ENCODE data around the gene HS2ST1.
"Not testable (repeated sequence)": the region's sequence is repeated elsewhere in the genome, so short reads cannot be mapped to it uniquely, and the experiment has no call there.

The HS2ST1 gene

GRCh38 chr1:86975993-86976550 lies 61.6 kb downstream of the HS2ST1 start:
- DNase-seq = no peak

GRCh38 chr1:86976664-86977063 lies 62.2 kb downstream of the HS2ST1 start:
- no peak for DNase-seq

- DNase-seq = no peak
These were observed 67.2 kb downstream of the HS2ST1 start for GRCh38 chr1:86981482-86982213.

DNA sequence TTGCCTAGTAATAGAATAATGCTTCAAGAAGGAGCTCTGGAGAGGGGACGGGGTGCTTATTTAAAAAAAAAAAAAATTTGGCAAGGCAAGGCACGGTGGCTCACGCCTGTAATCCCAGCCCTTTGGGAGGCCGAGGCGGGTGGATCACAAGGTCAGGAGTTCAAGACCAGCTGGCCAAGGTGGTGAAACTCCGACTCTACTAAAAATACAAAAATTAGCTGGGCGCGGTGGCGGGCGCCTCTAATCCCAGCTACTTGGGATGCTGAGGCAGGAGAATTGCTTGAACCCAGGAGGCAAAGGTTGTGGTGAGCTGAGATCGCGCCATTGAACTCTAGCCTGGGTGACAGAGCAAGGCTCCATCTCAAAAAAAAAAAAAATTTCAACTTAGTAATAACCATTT lies 69.2 kb downstream of the HS2ST1 start:
- DNase-seq = not testable (repeated sequence)

DNA sequence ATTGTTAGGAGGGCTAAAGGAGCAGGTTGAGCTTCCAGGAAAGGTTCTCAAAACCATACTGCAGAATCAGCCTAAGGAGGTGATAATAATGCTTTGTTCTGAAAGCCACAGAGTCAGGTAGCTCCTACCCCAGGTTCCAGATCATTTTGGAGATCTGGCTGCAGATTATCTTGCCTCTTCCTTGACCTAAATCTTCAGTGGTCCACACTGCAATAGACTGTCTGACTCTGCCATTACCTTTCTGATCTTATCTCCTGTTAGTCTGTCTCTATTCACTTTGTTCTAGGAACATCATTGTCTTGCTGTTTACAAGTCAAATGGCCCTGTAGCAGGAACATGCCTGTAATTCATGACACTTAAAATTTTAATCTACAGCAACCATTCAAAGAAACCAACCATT lies 73.0 kb downstream of the HS2ST1 start:
- DNase-seq = no peak

DNA sequence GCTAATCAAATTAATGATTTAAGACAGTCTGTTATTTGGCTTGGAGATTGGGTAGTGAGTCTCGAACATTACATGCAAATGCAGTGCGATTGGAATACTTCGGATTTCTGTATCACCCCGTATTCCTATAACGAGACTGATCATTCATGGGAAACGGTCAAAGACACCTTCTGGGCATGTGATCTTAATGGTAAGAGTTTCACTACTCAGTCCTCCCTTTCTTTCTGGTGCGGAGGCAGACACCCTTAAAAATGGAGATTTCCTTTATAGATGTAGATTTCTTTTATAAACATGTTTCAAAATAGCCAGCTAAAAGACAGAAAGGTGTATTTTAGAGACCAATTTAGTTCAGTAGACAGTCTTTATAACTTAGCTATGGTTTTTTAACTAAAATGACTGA lies 74.4 kb downstream of the HS2ST1 start:
- no peak for DNase-seq

DNA sequence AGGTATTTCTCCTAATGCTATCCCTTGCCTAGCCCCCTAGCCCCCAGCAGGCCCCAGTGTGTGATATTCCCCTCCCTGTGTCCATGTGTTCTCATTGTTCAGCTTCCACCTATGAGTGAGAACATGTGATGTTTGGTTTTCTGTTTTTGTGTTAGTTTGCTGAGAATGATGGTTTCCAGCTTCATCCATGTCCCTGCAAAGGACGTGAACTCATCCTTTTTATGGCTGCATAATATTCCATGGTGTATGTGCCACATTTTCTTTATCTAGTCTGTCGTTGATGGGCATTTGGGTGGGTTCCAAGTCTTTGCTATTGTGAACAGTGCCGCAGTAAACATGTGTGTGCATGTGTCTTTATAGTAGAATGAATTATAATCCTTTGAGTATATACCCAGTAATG lies 75.3 kb downstream of the HS2ST1 start:
- not testable (repeated sequence) for DNase-seq

DNA sequence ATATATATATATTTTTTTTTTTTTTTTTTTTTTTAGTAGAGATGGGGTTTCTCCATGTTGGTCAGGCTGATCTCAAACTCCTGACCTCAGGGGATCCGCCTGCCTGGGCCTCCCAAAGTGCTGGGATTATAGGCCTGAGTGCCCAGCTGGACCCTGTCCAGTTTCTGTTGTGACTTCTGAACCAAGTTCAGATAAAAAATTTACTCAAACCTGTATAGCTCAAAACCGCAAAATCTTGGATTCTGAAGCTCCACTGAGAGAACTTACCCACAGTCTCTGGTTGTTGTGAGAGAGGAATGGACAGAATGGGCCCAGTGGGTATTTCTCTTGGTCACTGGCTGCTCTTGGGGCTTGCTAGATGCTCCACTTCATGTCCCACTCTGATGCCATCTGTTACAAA lies 76.4 kb downstream of the HS2ST1 start:
- DNase-seq = no peak

DNA sequence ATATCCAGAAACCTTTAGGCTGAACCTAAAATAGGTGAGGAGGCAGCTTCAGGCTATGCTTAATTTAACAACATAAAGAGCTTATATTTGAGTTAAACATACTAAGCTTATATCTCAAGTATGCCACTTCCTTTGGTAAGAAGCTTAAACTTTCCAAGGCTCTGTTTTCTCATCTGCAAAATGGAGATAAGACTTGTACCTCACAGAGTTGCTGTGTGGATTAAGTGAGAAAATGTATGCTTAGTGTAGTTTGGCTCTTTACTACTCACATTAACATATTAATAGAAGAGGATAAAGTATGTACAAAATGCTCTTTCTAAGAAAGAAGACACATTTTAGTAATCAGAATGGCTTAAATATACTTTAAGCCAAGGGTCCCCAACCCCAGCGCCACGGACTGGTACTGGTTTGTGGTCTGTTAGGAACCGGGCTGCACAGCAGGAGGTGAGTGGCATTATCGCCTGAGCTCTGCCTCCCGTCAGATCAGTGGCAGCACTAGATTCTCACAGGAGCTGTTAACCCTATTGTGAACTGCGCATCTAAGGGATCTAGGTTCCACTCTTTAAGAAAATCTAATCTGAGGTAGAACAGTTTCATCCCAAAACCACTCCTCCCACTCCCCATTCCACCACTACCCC lies 77.2 kb downstream of the HS2ST1 start:
- DNase-seq = no peak

- no peak for DNase-seq
These were observed 78.4 kb downstream of the HS2ST1 start for GRCh38 chr1:86992861-86993260.

- DNase-seq = no peak
These were observed 79.0 kb downstream of the HS2ST1 start for GRCh38 chr1:86993269-86993985.

DNA sequence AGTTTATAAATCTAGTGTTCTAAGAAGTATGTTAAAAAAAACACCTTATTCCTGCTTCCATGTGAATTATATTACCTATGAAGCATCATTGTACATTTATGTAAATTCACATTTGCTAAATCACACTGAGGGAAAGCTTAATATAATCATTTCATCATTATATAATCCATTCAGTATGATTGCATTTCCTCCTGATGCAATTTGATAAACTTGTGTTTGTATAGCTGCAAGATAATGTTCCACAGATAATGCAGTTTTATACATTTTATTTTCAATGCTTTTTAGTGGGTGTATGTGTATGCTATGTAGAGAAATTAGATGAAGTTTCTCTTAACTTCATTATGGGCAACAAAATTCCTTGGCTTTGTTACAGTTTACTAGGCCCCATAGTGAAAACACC lies 79.6 kb downstream of the HS2ST1 start:
- no peak for DNase-seq

- no peak for DNase-seq
These were observed 83.1 kb downstream of the HS2ST1 start for GRCh38 chr1:86997538-86997937.

GRCh38 chr1:86998280-86998679 lies 83.8 kb downstream of the HS2ST1 start:
- DNase-seq = no peak

GRCh38 chr1:86998727-86999126 lies 84.3 kb downstream of the HS2ST1 start:
- DNase-seq = no peak

GRCh38 chr1:87000460-87000859 lies 86.0 kb downstream of the HS2ST1 start:
- DNase-seq = no peak

DNA sequence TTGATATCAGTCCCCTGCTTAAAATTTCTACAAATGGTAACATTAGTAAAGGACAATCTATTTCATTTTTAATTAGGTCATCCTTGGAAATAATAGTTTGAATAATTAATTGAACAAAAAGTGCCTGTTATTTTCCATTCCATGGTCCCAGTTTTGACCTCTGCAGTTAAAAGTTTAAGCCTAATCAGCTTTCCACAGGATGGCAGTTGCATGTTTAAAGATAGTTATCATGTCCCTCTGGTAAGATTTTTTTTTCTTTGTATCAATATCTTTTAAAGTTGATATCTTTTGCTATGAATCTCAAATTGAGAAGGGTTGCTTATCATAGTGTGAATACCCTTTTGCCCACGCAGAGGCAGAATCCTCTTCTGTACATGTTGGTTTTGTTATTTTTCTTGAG lies 90.4 kb downstream of the HS2ST1 start:
- no peak for DNase-seq

DNA sequence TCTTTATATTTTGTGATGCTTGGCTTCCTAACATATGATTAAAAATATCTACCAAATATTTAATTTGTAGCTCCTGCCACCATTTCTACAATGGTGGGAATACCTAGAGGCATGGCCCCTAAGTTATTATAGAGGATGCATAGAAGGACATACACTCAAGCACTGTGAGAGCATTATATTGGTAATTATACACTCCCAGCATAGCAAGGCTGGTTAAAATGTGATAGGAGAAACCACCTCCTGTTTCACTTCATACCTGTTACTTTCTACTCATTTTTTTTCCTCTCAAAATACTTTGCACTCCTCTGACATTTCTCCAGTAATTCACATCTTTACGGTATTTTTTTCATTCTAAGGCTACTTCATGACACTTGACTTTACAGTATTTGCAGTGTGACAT lies 92.9 kb downstream of the HS2ST1 start:
- DNase-seq = no peak

- not testable (repeated sequence) for DNase-seq
These were observed 99.0 kb downstream of the HS2ST1 start for GRCh38 chr1:87013385-87013784.

DNA sequence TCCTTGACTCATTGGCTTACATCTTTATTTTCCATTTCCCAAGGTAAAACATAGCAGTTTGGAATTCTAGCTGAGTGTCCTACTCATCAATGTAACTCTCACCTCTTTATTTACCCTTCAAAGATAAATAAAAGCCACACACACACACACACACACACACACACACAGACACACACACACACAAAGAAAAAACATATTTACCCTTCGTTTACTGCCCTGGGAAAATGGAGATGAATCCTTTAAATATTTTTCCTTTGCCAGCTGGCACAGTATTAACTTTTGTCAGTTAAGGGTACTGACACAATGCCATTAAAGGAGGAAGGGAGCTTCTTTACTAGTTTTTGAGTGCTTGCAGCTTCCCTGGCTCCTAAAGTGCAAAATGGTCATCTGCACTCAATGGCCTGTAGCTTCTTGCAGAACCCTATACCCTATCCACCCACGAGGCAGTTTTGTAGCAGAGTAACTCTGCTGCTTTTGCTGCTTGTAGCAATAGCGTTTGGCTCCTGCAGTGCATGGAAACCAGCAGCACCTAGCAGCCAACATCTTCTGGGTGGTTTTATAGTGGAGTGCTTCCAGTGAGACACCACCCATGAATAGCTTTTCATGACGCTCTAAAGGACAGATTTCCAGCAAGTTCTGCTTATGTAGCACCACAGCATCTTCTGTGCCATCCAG lies 103.7 kb downstream of the HS2ST1 start:
- DNase-seq = no peak

GRCh38 chr1:87023326-87023725 lies 108.9 kb downstream of the HS2ST1 start:
- no peak for DNase-seq

DNA sequence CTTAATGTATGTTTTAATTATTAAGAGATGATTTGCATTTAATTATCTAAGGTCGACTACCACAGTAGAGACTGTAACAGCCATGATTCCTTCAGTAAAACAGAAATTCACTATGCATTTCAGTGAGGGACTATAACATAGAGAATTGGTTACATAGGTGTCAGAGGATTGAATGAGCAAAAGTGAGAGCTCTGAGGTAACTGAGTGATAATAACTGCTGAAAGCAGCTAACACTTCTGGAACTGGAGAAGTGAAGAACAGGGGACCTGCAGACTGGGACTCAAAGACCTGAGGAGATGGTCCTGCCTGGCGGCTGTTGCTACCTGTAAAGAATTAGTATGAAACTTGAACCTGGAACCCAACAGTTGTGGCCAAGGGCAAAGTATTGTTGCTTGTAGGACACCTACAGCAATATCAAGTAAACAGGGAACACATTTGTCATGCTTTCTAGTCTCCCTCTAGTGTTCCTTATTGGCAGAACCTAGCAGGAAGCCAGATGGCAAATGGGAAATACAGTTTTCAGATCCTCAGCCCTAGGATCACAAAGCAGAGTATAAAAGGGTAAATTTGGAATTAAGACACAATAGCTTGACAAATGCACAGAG lies 110.6 kb downstream of the HS2ST1 start:
- peak in 1 of 2 experiments; percentile 30 for DNase-seq

- not testable (repeated sequence) for DNase-seq
These were observed 113.1 kb downstream of the HS2ST1 start for GRCh38 chr1:87027561-87027960.

Measured in SW 1271 (cell line).